Gastrocnemius medialis (tissue), 4 donors: ENCODE measurements around the gene PPFIA4.

Experiments used
- POLR2A ChIP-seq, 2 donors: fragments of 450-650 bp; IDR thresholded peaks; one replicate each; pipeline ENCODE4 v1.6.1; 2017; ENCODE audit warnings: antibody characterized with exemption in 2 of 2, mild to moderate bottlenecking in 2 of 2, moderate library complexity in 2 of 2
- TF ChIP-seq, protein P1 (sequence below), 5 experiments: fragments of 450-650 bp in 3 of 5; fragments of 200-600 bp in 2 of 5; sonication (generic) in 2 of 5; IDR thresholded peaks in 4 of 5; conservative IDR thresholded peaks in 1 of 5; 1 replicate in 4 of 5; 2 replicates in 1 of 5; pipeline ENCODE4 v1.5.1; 2016 to 2019; ENCODE audit warnings: antibody characterized with exemption in 5 of 5, mild to moderate bottlenecking in 3 of 5, moderate library complexity in 3 of 5

DNA sequence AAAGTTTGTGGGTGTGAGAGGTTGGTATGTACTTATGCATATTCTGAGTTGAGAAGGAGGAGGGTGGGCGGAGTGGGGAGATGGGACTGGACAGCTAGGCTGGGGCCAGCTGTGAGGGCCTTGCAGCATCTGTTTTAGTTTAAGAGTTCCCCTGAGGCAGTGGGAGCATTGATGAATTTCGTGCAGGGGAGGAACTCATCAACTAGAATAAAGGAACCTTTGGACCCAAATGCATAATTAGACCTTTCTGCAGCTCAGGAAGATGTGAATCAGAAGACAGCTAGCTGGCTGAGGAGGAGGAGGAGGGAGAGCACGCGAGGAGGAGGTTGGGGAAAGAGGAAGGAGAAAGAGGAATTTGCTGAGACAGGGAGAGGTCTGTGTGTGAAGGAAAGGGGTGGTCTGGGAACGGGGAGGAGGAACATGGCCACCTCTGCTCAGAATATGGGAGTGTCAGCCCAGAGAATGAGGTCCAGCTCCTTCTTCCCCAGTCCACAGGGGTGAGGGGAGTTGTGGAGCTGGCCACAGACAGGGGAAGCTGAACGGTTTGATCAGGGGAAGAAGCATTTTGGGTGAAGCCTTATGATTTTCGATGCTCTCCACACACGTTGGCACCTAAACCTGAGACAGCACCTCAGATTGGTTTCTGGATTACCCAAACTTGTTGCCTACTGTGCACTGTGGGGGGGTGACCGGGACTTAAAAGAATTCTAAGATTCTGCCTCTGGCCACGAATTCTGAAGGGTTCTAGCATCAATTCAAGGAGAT lies 31.8 kb downstream of the PPFIA4 start:
- TF ChIP-seq POLR2A (IDR thresholded peaks at IDR 0.05) = no peak
- TF ChIP-seq, protein P1, sequence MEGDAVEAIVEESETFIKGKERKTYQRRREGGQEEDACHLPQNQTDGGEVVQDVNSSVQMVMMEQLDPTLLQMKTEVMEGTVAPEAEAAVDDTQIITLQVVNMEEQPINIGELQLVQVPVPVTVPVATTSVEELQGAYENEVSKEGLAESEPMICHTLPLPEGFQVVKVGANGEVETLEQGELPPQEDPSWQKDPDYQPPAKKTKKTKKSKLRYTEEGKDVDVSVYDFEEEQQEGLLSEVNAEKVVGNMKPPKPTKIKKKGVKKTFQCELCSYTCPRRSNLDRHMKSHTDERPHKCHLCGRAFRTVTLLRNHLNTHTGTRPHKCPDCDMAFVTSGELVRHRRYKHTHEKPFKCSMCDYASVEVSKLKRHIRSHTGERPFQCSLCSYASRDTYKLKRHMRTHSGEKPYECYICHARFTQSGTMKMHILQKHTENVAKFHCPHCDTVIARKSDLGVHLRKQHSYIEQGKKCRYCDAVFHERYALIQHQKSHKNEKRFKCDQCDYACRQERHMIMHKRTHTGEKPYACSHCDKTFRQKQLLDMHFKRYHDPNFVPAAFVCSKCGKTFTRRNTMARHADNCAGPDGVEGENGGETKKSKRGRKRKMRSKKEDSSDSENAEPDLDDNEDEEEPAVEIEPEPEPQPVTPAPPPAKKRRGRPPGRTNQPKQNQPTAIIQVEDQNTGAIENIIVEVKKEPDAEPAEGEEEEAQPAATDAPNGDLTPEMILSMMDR (IDR thresholded peaks at IDR 0.05 in 4 of 5, conservative IDR thresholded peaks at IDR 0.05 in 1 of 5) = no peak
